ENCODE data around the gene HLA-DRA.

HLA-DRA gene

GRCh38 chr6:32426338-32426737, 13.3 kb upstream of the HLA-DRA start:
- no peak for DNase-seq (ENCODE audit: low read depth)
- TF ChIP-seq POLR2A (IDR thresholded peaks at IDR 0.05; ENCODE audit: extremely low read depth, insufficient read length) (no peak), CTCF (IDR thresholded peaks at IDR 0.05; ENCODE audit: low read depth, low read length) (no peak), MAX (IDR thresholded peaks at IDR 0.05; ENCODE audit: low read depth, low read length) (no peak), MYC (IDR thresholded peaks at IDR 0.05; ENCODE audit: low read depth, low read length) (no peak)
- no peak overlapping the region for H3K4me3 ChIP-seq (ENCODE audit: low read depth, low read length)

GRCh38 chr6:32427218-32427617, 12.5 kb upstream of the HLA-DRA start:
- no peak for DNase-seq (ENCODE audit: low read depth)
- TF ChIP-seq MYC (IDR thresholded peaks at IDR 0.05; ENCODE audit: low read depth, low read length): no peak
- TF ChIP-seq POLR2A (IDR thresholded peaks at IDR 0.05; ENCODE audit: extremely low read depth, insufficient read length): no peak
- no peak for TF ChIP-seq CTCF (IDR thresholded peaks at IDR 0.05; ENCODE audit: low read depth, low read length)
- no peak for TF ChIP-seq MAX (IDR thresholded peaks at IDR 0.05; ENCODE audit: low read depth, low read length)
- no peak overlapping the region for H3K4me3 ChIP-seq (ENCODE audit: low read depth, low read length)

- TF ChIP-seq MAX (IDR thresholded peaks at IDR 0.05; ENCODE audit: low read depth, low read length) (no peak), POLR2A (IDR thresholded peaks at IDR 0.05; ENCODE audit: extremely low read depth, insufficient read length) (no peak), MYC (IDR thresholded peaks at IDR 0.05; ENCODE audit: low read depth, low read length) (no peak), CTCF (IDR thresholded peaks at IDR 0.05; ENCODE audit: low read depth, low read length) (no peak)
- H3K4me3 ChIP-seq (ENCODE audit: low read depth, low read length): no peak overlapping the region
- DNase-seq (ENCODE audit: low read depth): no peak
Measured at GRCh38 chr6:32427934-32428474, 11.7 kb upstream of the HLA-DRA start.

GRCh38 chr6:32430179-32430578, 9.5 kb upstream of the HLA-DRA start:
- DNase-seq (ENCODE audit: low read depth): no peak
- no peak overlapping the region for H3K4me3 ChIP-seq (ENCODE audit: low read depth, low read length)
- TF ChIP-seq MAX (IDR thresholded peaks at IDR 0.05; ENCODE audit: low read depth, low read length): no peak
- TF ChIP-seq CTCF (IDR thresholded peaks at IDR 0.05; ENCODE audit: low read depth, low read length): no peak
- no peak for TF ChIP-seq MYC (IDR thresholded peaks at IDR 0.05; ENCODE audit: low read depth, low read length)
- no peak for TF ChIP-seq POLR2A (IDR thresholded peaks at IDR 0.05; ENCODE audit: extremely low read depth, insufficient read length)

GRCh38 chr6:32431142-32431541, 8.5 kb upstream of the HLA-DRA start:
- TF ChIP-seq POLR2A (IDR thresholded peaks at IDR 0.05; ENCODE audit: extremely low read depth, insufficient read length) (no peak), MAX (IDR thresholded peaks at IDR 0.05; ENCODE audit: low read depth, low read length) (no peak), MYC (IDR thresholded peaks at IDR 0.05; ENCODE audit: low read depth, low read length) (no peak), CTCF (IDR thresholded peaks at IDR 0.05; ENCODE audit: low read depth, low read length) (no peak)
- no peak overlapping the region for H3K4me3 ChIP-seq (ENCODE audit: low read depth, low read length)
- no peak for DNase-seq (ENCODE audit: low read depth)

Data from NB4 (cell line).